Nephron progenitor cell (in vitro differentiated cells): ENCODE data around the gene S100A2.
"Not testable (repeated sequence)": the region's sequence is repeated elsewhere in the genome, so short reads cannot be mapped to it uniquely, and the experiment has no call there.

Source experiments
- DNase-seq: peaks from one replicate; pipeline ENCODE4 v3.0.0; 2021
- H3K27ac Mint-ChIP-seq: 2 replicates; pipeline ENCODE4 v1.8.0; 2021; ENCODE audit warnings: mild to moderate bottlenecking, moderate library complexity, mixed read lengths
- H3K27me3 Mint-ChIP-seq: 2 replicates; pipeline ENCODE4 v1.8.0; 2021; ENCODE audit warnings: mild to moderate bottlenecking, low read depth, mixed read lengths; ENCODE audit not compliant: poor library complexity
- H3K36me3 Mint-ChIP-seq: 2 replicates; pipeline ENCODE4 v1.8.0; 2021; ENCODE audit warnings: low read depth, mixed read lengths
- H3K4me1 Mint-ChIP-seq: 2 replicates; pipeline ENCODE4 v1.8.0; 2021; ENCODE audit warnings: mixed read lengths
- H3K4me3 Mint-ChIP-seq: 2 replicates; pipeline ENCODE4 v1.8.0; 2021; ENCODE audit warnings: mild to moderate bottlenecking, moderate library complexity, mixed read lengths
- H3K9me3 Mint-ChIP-seq: 2 replicates; pipeline ENCODE4 v1.8.0; 2021; ENCODE audit warnings: mild to moderate bottlenecking, moderate library complexity, mixed read lengths
- TF ChIP-seq, protein P1 (sequence below): fragments of 200-600 bp; sonication (generic); IDR thresholded peaks from 2 replicates; pipeline ENCODE4 v1.5.0; 2021; ENCODE audit warnings: antibody characterized with exemption

The S100A2 gene

DNA sequence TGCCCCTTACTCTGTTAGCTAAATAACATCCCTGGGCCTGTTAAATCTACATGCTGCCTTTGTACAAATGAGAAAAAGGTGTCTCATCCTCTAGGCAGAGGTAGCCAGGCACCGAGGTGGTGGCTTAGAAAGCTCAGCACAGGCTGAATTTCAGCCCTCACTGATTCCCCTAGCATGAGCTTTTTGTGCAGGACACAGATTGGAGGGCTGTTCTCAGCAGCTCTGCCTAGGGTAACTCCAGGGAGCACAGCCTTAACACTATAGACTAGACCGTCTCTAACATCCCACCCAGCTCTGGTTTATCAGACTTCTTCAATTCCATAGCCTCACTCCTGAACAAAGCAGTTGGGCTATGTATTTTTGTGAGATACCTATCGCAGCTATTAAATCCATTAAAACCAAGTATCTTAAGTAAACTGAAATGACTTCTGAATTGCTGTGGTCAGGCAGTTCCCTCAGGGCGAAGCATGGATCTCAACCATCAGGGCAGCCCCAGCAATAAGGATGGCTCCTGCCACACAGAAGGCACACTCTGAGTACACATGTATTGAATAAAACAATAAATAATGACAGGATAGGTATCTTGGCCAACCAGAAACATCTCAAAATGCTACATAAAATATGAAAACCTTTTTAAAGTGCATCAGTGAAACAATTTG, 44.7 kb downstream of the S100A2 start:
- Mint-ChIP-seq H3K36me3 (no peaks in the 10 kb centered on the region), H3K9me3 (peaks cover 4% of the 10 kb centered on the region), H3K27ac (no peak overlapping the region), H3K4me3 (no peak overlapping the region), H3K27me3 (no peaks in the 10 kb centered on the region), H3K4me1 (peaks cover 5% of the 10 kb centered on the region)
- no peak for DNase-seq
- TF ChIP-seq, protein P1, sequence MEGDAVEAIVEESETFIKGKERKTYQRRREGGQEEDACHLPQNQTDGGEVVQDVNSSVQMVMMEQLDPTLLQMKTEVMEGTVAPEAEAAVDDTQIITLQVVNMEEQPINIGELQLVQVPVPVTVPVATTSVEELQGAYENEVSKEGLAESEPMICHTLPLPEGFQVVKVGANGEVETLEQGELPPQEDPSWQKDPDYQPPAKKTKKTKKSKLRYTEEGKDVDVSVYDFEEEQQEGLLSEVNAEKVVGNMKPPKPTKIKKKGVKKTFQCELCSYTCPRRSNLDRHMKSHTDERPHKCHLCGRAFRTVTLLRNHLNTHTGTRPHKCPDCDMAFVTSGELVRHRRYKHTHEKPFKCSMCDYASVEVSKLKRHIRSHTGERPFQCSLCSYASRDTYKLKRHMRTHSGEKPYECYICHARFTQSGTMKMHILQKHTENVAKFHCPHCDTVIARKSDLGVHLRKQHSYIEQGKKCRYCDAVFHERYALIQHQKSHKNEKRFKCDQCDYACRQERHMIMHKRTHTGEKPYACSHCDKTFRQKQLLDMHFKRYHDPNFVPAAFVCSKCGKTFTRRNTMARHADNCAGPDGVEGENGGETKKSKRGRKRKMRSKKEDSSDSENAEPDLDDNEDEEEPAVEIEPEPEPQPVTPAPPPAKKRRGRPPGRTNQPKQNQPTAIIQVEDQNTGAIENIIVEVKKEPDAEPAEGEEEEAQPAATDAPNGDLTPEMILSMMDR = no peak

- not testable (repeated sequence) for H3K4me3 Mint-ChIP-seq, H3K27me3 Mint-ChIP-seq, DNase-seq, H3K9me3 Mint-ChIP-seq, H3K27ac Mint-ChIP-seq, H3K4me1 Mint-ChIP-seq, H3K36me3 Mint-ChIP-seq
These were observed 45.4 kb downstream of the S100A2 start for GRCh38 chr1:153520137-153520691.

DNA sequence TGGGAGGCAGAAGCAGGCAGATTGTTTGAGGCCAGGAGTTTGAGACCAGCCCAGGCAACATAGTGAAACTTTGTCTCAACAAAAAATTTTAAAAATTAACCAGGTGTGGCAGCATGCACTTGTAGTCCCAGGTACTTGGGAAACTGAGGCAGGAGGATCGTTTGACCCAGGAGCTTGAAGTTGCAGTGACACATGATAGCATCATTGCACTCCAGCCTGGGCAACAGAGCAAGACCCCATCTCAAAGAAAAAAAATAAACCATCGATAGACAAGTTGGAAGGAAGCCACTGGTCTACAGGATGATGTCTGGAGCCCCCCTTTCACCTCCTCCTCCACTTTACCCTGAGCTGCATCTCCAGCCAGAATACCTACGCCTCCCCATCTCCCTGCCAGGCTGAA, 46.4 kb downstream of the S100A2 start:
- Mint-ChIP-seq H3K4me3 (no peak overlapping the region), H3K9me3 (peaks cover 4% of the 10 kb centered on the region), H3K36me3 (no peaks in the 10 kb centered on the region), H3K27ac (no peak overlapping the region), H3K4me1 (peaks cover 5% of the 10 kb centered on the region), H3K27me3 (peaks cover 4% of the 10 kb centered on the region)
- TF ChIP-seq, protein P1 = no peak
- no peak for DNase-seq

DNA sequence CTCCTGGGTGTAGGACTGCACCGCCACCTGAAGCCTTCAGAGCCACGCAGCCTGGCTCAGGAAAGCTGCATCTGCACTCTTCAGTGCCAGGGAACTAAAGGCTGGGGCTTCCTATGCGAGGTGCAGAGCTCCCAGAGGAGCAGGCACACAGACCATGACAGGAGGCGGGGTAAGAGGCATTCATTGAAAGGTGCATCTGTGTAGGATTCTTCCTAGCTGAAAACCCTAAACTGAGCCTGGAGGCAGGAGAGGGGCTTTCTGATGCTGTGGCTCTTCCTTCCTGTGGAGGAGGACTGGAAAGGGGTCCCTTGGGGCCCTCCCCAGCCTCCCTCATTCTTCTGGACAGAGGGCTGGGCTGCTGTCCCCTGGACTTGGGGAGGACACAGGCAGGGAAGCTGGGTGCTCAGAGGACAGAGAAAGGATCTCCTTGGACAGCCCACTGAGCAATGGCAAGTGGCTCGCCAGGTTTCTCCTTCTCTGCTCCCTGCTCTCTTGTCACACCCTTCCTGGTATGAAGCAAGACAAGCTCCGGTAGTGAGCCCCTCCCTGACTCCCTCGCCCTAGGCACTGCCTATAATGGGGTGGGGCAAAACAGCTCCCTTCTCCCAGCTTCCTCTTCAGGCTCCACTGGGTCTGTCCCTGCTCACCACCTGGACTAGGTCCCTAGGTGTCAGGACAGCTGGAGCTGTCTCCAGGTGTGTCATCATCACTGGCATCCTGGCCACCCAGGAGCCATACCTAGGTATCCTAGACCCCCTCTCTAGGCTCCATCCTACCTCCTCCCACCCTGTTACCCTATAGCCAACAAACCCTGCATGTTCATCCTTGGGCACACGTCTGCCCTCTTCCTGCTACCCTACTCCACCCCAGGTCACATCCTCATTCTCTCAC, 49.9 kb downstream of the S100A2 start:
- Mint-ChIP-seq H3K36me3 (no peaks in the 10 kb centered on the region), H3K4me3 (no peak overlapping the region), H3K4me1 (peaks cover 14% of the 10 kb centered on the region), H3K9me3 (no peaks in the 10 kb centered on the region), H3K27me3 (peaks cover 4% of the 10 kb centered on the region), H3K27ac (no peak overlapping the region)
- TF ChIP-seq, protein P1 = no peak
- no peak for DNase-seq

DNA sequence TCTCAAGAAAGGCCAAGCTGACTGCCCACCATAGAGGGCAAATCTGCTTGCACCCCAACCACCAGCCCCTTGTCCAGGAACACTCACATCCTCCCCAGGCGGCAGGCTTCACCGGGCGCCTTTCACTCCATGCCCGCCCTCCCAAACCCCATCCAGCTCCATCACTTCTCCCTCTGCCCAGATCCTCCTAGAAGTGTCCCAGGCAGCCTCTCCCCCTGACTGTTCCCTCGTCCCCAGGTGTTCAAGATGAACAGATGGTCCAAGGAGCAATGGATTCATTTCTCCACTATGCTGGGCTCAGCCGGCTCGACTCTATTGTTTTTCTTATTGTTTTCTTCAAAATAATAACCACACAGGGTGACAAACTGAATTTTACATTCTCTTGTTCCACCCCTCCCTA, 52.0 kb downstream of the S100A2 start:
- Mint-ChIP-seq H3K4me1 (peaks cover 15% of the 10 kb centered on the region), H3K36me3 (no peaks in the 10 kb centered on the region), H3K27me3 (peaks cover 4% of the 10 kb centered on the region), H3K27ac (no peak overlapping the region), H3K9me3 (no peaks in the 10 kb centered on the region), H3K4me3 (no peak overlapping the region)
- no peak for DNase-seq
- TF ChIP-seq, protein P1 = no peak

DNA sequence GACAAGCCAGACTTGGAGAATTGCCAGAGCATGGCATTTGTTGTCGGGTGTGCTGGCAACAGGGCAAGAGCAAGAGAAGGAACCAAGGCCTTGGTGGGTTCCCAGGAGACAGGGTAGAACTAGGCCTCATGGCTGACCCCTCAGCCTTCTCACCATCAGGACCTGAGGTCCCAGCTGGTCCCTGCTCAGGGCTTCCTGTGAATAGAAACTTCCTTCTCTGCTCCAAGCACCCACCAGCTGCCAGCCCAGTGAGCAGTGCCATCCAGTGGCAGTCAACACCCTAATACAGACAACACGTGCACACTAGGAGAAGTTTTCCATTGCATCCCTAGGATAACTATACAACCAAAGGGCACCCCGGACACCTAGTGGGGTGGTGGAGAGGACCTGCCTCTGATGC, 52.6 kb downstream of the S100A2 start:
- peaks cover 13% of the 10 kb centered on the region for H3K4me1 Mint-ChIP-seq
- no peak for DNase-seq
- no peaks in the 10 kb centered on the region for H3K9me3 Mint-ChIP-seq
- TF ChIP-seq, protein P1 = no peak
- no peak overlapping the region for H3K27ac Mint-ChIP-seq
- H3K4me3 Mint-ChIP-seq = no peak overlapping the region
- peaks cover 6% of the 10 kb centered on the region for H3K27me3 Mint-ChIP-seq
- H3K36me3 Mint-ChIP-seq = no peaks in the 10 kb centered on the region
